NCI-H2227 treated with DMSO at 0.1 percent for 48 hours (cell line): ENCODE data around the gene TSPAN33.
"Not testable (repeated sequence)": the region's sequence is repeated elsewhere in the genome, so short reads cannot be mapped to it uniquely, and the experiment has no call there.

Source experiments
- DNase-seq: peaks from one replicate; lab custom pipeline; 2025; lab: John Stamatoyannopoulos, UW

TSPAN33 gene

GRCh38 chr7:129209067-129209926 is 64.8 kb downstream of the TSPAN33 start:
- DNase-seq, result no peak

- no peak for DNase-seq
Observed at GRCh38 chr7:129210256-129210988, 65.9 kb downstream of the TSPAN33 start.

GRCh38 chr7:129210989-129211312 is 66.4 kb downstream of the TSPAN33 start:
- DNase-seq, result no peak

GRCh38 chr7:129212126-129212525 is 67.6 kb downstream of the TSPAN33 start:
- DNase-seq, result no peak

GRCh38 chr7:129212596-129212995 is 68.1 kb downstream of the TSPAN33 start:
- no peak for DNase-seq

GRCh38 chr7:129213828-129214227 is 69.3 kb downstream of the TSPAN33 start:
- peak; percentile 49 for DNase-seq

GRCh38 chr7:129215691-129216090 is 71.2 kb downstream of the TSPAN33 start:
- DNase-seq, result not testable (repeated sequence)

GRCh38 chr7:129216101-129216715 is 71.7 kb downstream of the TSPAN33 start:
- DNase-seq, result not testable (repeated sequence)

- DNase-seq, result not testable (repeated sequence)
Observed at GRCh38 chr7:129216821-129217416, 72.4 kb downstream of the TSPAN33 start.

GRCh38 chr7:129218514-129219062 is 74.1 kb downstream of the TSPAN33 start:
- peak; percentile 83 for DNase-seq

GRCh38 chr7:129219166-129219565 is 74.7 kb downstream of the TSPAN33 start:
- DNase-seq, result not testable (repeated sequence)
